HEK293 (cell line): ENCODE measurements around the gene AXDND1.
"Not testable (repeated sequence)": the region's sequence is repeated elsewhere in the genome, so short reads cannot be mapped to it uniquely, and the experiment has no call there.

Experiments
- CTCF ChIA-PET: fragments of 350-600 bp; formaldehyde crosslinking; extraction: SDS; loops from one replicate; lab custom pipeline; 2021; ENCODE audit warnings: antibody characterized with exemption; lab: Yijun Ruan, JAX
- POLR2A ChIA-PET: fragments of 300-600 bp; formaldehyde crosslinking; extraction: SDS; loops from one replicate; lab custom pipeline; 2020; ENCODE audit warnings: antibody characterized with exemption, inconsistent platforms; lab: Yijun Ruan, JAX
- H3K27ac ChIP-seq: fragments of 200-500 bp; sonication (Bioruptor generic); 2 replicates; pipeline ENCODE4 v1.5.1; 2014; ENCODE audit warnings: low read depth, low read length, control low read depth, inconsistent platforms; ENCODE audit errors: extremely low read depth
- H3K36me3 ChIP-seq, 2 experiments: fragments of 200-500 bp in 1 of 2; sonication (Bioruptor generic) in 1 of 2; 1 replicate in 1 of 2; 2 replicates in 1 of 2; pipeline ENCODE4 v1.5.1; 2014 to 2017; ENCODE audit warnings: inconsistent platforms in 2 of 2, low read length in 2 of 2; ENCODE audit not compliant: control insufficient read depth in 2 of 2, insufficient read depth in 1 of 2
- H3K4me1 ChIP-seq: fragments of 200-500 bp; sonication (Bioruptor generic); 2 replicates; pipeline ENCODE4 v1.5.1; 2014; ENCODE audit warnings: mild to moderate bottlenecking, low read length, inconsistent platforms; ENCODE audit not compliant: control insufficient read depth, insufficient read depth
- H3K4me3 ChIP-seq: 2 replicates; pipeline ENCODE4 v1.5.1; 2011; ENCODE audit warnings: low read depth, mild to moderate bottlenecking, control low read depth, low read length, moderate library complexity
- H3K9me3 ChIP-seq: fragments of 200-500 bp; sonication (Bioruptor generic); 2 replicates; pipeline ENCODE4 v1.5.1; 2014; ENCODE audit warnings: low read depth, low read length, inconsistent platforms; ENCODE audit not compliant: control insufficient read depth, insufficient read depth
- BCL11B ChIP-seq: fragments of 450-650 bp; formaldehyde crosslinking; IDR thresholded peaks from 2 replicates; pipeline ENCODE4 v1.5.1; 2016; ENCODE audit warnings: low read depth, missing biosample characterization, missing genetic modification characterization
- PRDM6 ChIP-seq: fragments of 450-650 bp; formaldehyde crosslinking; IDR thresholded peaks from 2 replicates; pipeline ENCODE4 v1.5.1; 2017; ENCODE audit warnings: missing biosample characterization, missing genetic modification characterization
- SALL2 ChIP-seq: fragments of 450-650 bp; formaldehyde crosslinking; IDR thresholded peaks from 2 replicates; pipeline ENCODE4 v1.5.0; 2017; ENCODE audit warnings: missing biosample characterization, mild to moderate bottlenecking, missing genetic modification characterization, borderline replicate concordance
- SCRT1 ChIP-seq: fragments of 450-650 bp; formaldehyde crosslinking; IDR thresholded peaks from 2 replicates; pipeline ENCODE4 v1.5.1; 2016; ENCODE audit warnings: missing biosample characterization, missing genetic modification characterization, borderline replicate concordance
- ZBTB21 ChIP-seq: fragments of 450-650 bp; formaldehyde crosslinking; IDR thresholded peaks from 2 replicates; pipeline ENCODE4 v1.5.1; 2017; ENCODE audit warnings: missing biosample characterization, missing genetic modification characterization
- ZFP3 ChIP-seq: fragments of 450-650 bp; formaldehyde crosslinking; IDR thresholded peaks from 2 replicates; pipeline ENCODE4 v1.5.1; 2016; ENCODE audit warnings: low read depth, missing biosample characterization, missing genetic modification characterization
- ZNF138 ChIP-seq: fragments of 450-650 bp; formaldehyde crosslinking; IDR thresholded peaks from 2 replicates; pipeline ENCODE4 v1.5.1; 2016; ENCODE audit warnings: missing biosample characterization, missing genetic modification characterization, borderline replicate concordance
- ZNF148 ChIP-seq: fragments of 450-650 bp; formaldehyde crosslinking; IDR thresholded peaks from 2 replicates; pipeline ENCODE4 v1.5.0; 2017; ENCODE audit warnings: missing biosample characterization, missing genetic modification characterization, borderline replicate concordance
- ZNF169 ChIP-seq: fragments of 450-650 bp; formaldehyde crosslinking; IDR thresholded peaks from 2 replicates; pipeline ENCODE4 v1.5.1; 2016; ENCODE audit warnings: missing biosample characterization, missing genetic modification characterization
- ZNF175 ChIP-seq: fragments of 450-650 bp; formaldehyde crosslinking; IDR thresholded peaks from 2 replicates; pipeline ENCODE4 v1.5.1; 2016; ENCODE audit warnings: missing biosample characterization, missing genetic modification characterization
- ZNF202 ChIP-seq: fragments of 450-650 bp; formaldehyde crosslinking; IDR thresholded peaks from 2 replicates; pipeline ENCODE4 v1.5.1; 2016; ENCODE audit warnings: missing biosample characterization, missing genetic modification characterization, borderline replicate concordance
- ZNF423 ChIP-seq: fragments of 450-650 bp; formaldehyde crosslinking; IDR thresholded peaks from 2 replicates; pipeline ENCODE4 v1.5.1; 2016; ENCODE audit warnings: missing biosample characterization, missing genetic modification characterization
- ZNF449 ChIP-seq: fragments of 450-650 bp; formaldehyde crosslinking; IDR thresholded peaks from 2 replicates; pipeline ENCODE4 v1.5.1; 2017; ENCODE audit warnings: missing biosample characterization, mild to moderate bottlenecking, missing genetic modification characterization, moderate library complexity
- ZNF488 ChIP-seq: fragments of 450-650 bp; formaldehyde crosslinking; IDR thresholded peaks from 2 replicates; pipeline ENCODE4 v1.5.1; 2016; ENCODE audit warnings: missing biosample characterization, missing genetic modification characterization
- ZNF514 ChIP-seq: fragments of 450-650 bp; formaldehyde crosslinking; IDR thresholded peaks from 2 replicates; pipeline ENCODE4 v1.5.1; 2016; ENCODE audit warnings: missing biosample characterization, missing genetic modification characterization
- ZNF529 ChIP-seq: fragments of 450-650 bp; formaldehyde crosslinking; IDR thresholded peaks from 2 replicates; pipeline ENCODE4 v1.5.1; 2017; ENCODE audit warnings: missing genetic modification characterization, missing biosample characterization; ENCODE audit not compliant: insufficient replicate concordance
- ZNF623 ChIP-seq: fragments of 450-650 bp; formaldehyde crosslinking; IDR thresholded peaks from 2 replicates; pipeline ENCODE4 v1.5.1; 2016; ENCODE audit warnings: missing biosample characterization, missing genetic modification characterization
- ZNF624 ChIP-seq: fragments of 450-650 bp; formaldehyde crosslinking; IDR thresholded peaks from 2 replicates; pipeline ENCODE4 v1.5.1; 2017; ENCODE audit warnings: missing biosample characterization, missing genetic modification characterization
- ZNF639 ChIP-seq: fragments of 450-650 bp; formaldehyde crosslinking; IDR thresholded peaks from 2 replicates; pipeline ENCODE4 v1.5.1; 2016; ENCODE audit warnings: missing biosample characterization, missing genetic modification characterization
- ZNF692 ChIP-seq: fragments of 450-650 bp; formaldehyde crosslinking; IDR thresholded peaks from 2 replicates; pipeline ENCODE4 v1.5.1; 2016; ENCODE audit warnings: missing biosample characterization, missing genetic modification characterization
- ZNF777 ChIP-seq: fragments of 450-650 bp; formaldehyde crosslinking; IDR thresholded peaks from 2 replicates; pipeline ENCODE4 v1.5.1; 2017; ENCODE audit warnings: missing biosample characterization, missing genetic modification characterization, borderline replicate concordance

The AXDND1 gene

GRCh38 chr1:179441501-179441900 is 75.7 kb downstream of the AXDND1 start (continued):
- TF ChIP-seq ZNF488 (tag by site-specific recombination) = no peak
- TF ChIP-seq, all 188 proteins: peak for 0

- H3K36me3 ChIP-seq, CTCF ChIA-PET, H3K4me3 ChIP-seq, H3K9me3 ChIP-seq, H3K27ac ChIP-seq, H3K4me1 ChIP-seq, POLR2A ChIA-PET: not testable (repeated sequence)
Observed at GRCh38 chr1:179442846-179443245, 77.1 kb downstream of the AXDND1 start.

- TF ChIP-seq ZNF148 (tag by site-specific recombination) (no peak), ZBTB21 (no peak), ZNF639 (tag by site-specific recombination) (no peak), ZNF202 (tag by site-specific recombination) (no peak), ZNF138 (tag by site-specific recombination) (no peak), ZFP3 (tag by site-specific recombination) (no peak), SALL2 (no peak), ZNF423 (tag by site-specific recombination) (no peak), SCRT1 (tag by site-specific recombination) (no peak), BCL11B (tag by site-specific recombination) (no peak), ZNF529 (no peak)
- POLR2A ChIA-PET = no interaction called here
- CTCF ChIA-PET = no interaction called here
- Histone ChIP-seq H3K9me3 (no peaks in the 10 kb centered on the region), H3K4me3 (no peak overlapping the region), H3K36me3 (no peaks in the 10 kb centered on the region), H3K27ac (no peak overlapping the region), H3K4me1 (no peaks in the 10 kb centered on the region)
Observed at GRCh38 chr1:179445593-179445992, 79.8 kb downstream of the AXDND1 start.

GRCh38 chr1:179447489-179447888 is 81.7 kb downstream of the AXDND1 start:
- no peaks in the 10 kb centered on the region for H3K4me1 ChIP-seq
- CTCF ChIA-PET = interaction anchor here (0.6 to 1.6 kb wide), 15 partner anchors 10 to 983 kb away, joined by 3 to 5 read pairs (median 3); no protein-coding TSS in a partner anchor
- no peak overlapping the region for H3K27ac ChIP-seq
- no peaks in the 10 kb centered on the region for H3K9me3 ChIP-seq
- no peak overlapping the region for H3K4me3 ChIP-seq
- no peaks in the 10 kb centered on the region for H3K36me3 ChIP-seq
- POLR2A ChIA-PET = no interaction called here
- TF ChIP-seq PRDM6 (no peak), ZNF514 (tag by site-specific recombination) (no peak), ZNF175 (no peak), ZNF449 (tag by site-specific recombination) (no peak), ZNF169 (tag by site-specific recombination) (no peak), ZNF777 (tag by site-specific recombination) (no peak), ZNF692 (tag by site-specific recombination) (no peak), ZNF623 (no peak), ZNF624 (tag by site-specific recombination) (no peak)
